ENCODE data around the gene DIO1. TPM values are rescaled to one million over a fixed set of nuclear protein-coding genes. Genes with fewer than 3 reads are reported as not detected.

DIO1 gene
- total RNA-seq, 4 donors from 2014 or later, result not detected

DNA sequence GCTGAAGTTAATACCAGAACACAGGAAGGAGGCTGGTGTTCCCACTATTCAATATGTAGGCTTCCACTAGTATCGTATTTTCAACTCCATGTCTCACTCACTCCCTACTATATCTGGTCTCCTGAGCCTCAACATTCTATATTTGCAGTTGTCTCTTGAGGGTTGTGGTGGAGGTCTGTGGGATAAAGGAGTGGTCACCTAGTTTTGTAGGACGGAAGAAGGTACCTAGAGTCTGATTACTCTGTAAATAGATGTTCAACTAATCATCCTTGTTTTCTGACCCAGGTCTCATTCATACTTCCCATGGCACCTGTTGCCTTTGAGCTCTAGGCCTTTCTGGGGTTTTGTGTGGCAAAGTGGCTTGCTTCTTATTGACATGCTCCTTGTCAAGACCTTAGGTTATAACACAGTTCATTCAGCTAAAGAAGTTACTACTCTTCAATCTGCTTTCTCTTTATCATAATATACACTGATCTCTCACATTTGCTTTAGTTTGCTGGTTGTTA is 33.4 kb downstream of the DIO1 start:
- Histone ChIP-seq H3K27ac (replicated peaks in 1 of 4) (no peak overlapping the region), H3K4me1 (no peaks in the 10 kb centered on the region), H3K36me3 (peaks cover 4 to 67% (median 23%) of the 10 kb centered on the region in 4 donors), H3K27me3 (no peaks in the 10 kb centered on the region), H3K9me3 (no peaks in the 10 kb centered on the region), H3K4me3 (no peak overlapping the region)
- WGBS, result 100% methylated on average over 2 of the region's 2 CpGs
- intact Hi-C loops (cut with DNase I), result no loop called here
- TF ChIP-seq POLR2AphosphoS5 (IDR thresholded peaks at IDR 0.05) (no peak), EP300 (IDR thresholded peaks at IDR 0.05) (no peak), POLR2A (IDR thresholded peaks at IDR 0.05; ENCODE audit: low read depth) (no peak)
- TF ChIP-seq, protein P1, sequence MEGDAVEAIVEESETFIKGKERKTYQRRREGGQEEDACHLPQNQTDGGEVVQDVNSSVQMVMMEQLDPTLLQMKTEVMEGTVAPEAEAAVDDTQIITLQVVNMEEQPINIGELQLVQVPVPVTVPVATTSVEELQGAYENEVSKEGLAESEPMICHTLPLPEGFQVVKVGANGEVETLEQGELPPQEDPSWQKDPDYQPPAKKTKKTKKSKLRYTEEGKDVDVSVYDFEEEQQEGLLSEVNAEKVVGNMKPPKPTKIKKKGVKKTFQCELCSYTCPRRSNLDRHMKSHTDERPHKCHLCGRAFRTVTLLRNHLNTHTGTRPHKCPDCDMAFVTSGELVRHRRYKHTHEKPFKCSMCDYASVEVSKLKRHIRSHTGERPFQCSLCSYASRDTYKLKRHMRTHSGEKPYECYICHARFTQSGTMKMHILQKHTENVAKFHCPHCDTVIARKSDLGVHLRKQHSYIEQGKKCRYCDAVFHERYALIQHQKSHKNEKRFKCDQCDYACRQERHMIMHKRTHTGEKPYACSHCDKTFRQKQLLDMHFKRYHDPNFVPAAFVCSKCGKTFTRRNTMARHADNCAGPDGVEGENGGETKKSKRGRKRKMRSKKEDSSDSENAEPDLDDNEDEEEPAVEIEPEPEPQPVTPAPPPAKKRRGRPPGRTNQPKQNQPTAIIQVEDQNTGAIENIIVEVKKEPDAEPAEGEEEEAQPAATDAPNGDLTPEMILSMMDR (IDR thresholded peaks at IDR 0.05), result no peak
- DNase-seq (ENCODE audit: extremely low spot score), result no peak

DNA sequence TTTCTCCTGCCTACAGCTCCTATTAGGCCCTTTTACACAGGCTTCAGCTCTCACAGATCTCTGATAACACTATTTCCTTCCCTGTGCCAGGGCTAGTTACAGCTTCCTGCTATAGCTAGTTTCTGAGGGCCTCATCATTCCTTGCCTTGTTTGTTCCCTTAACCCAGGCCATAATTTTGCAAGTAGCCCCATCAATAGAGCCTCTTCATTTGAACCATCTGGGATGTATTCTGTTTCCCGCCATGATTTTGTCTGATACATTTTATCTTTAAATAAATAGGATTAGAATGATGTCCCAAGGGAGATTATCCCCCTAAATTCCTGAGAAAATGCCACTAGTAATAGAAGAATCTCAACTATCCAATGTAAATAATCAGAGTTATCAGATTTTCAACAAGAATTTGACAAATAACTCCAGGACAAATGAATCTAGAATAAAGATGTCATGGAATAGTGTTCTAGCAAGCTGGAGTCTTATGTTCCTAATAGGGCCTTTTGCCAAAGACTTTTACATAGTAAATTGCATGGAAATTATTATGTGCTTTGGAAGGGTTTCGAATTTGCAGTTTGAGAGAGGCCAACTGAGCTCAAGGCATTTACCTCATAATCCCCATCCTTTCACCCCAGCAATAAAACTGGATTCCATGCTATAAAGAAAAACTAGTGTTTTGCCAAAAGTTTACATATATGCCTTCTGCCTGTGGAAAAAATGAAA is 35.4 kb downstream of the DIO1 start:
- WGBS, result 90% methylated on average over 2 of the region's 2 CpGs
- H3K9me3 ChIP-seq, result peaks cover 0 to 6% (median 0%) of the 10 kb centered on the region in 4 donors
- no peak overlapping the region for H3K4me3 ChIP-seq
- H3K27me3 ChIP-seq, result no peaks in the 10 kb centered on the region
- H3K27ac ChIP-seq (replicated peaks in 1 of 4), result no peak overlapping the region
- DNase-seq (ENCODE audit: extremely low spot score), result no peak
- intact Hi-C loops (cut with DNase I), result no loop called here
- no peak for TF ChIP-seq EP300 (IDR thresholded peaks at IDR 0.05)
- TF ChIP-seq POLR2AphosphoS5 (IDR thresholded peaks at IDR 0.05), result no peak
- TF ChIP-seq, protein P1 (IDR thresholded peaks at IDR 0.05), result no peak
- no peak for TF ChIP-seq POLR2A (IDR thresholded peaks at IDR 0.05; ENCODE audit: low read depth)
- H3K36me3 ChIP-seq, result peaks cover 0 to 48% (median 17%) of the 10 kb centered on the region in 4 donors
- H3K4me1 ChIP-seq, result no peaks in the 10 kb centered on the region

DNA sequence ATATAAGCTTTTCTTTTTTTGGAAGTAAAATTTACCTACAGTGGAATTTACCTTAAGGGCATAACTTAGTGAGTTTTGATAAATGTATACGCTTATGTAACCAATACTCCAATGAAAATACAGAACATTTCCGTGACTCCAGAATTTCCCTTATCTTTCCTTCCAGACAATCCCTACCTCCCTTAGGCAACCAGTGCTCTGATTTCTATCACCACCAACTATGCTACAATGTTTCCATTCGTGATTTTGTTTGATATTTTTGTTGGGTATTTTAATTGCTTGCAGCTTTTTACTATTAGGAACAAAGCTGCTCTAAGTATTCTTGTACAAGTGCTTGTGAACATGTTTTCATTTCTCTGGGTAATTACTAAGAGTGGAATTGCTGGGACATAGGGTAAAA is 36.9 kb downstream of the DIO1 start:
- no peak overlapping the region for H3K4me3 ChIP-seq
- no peaks in the 10 kb centered on the region for H3K4me1 ChIP-seq
- TF ChIP-seq POLR2AphosphoS5 (IDR thresholded peaks at IDR 0.05) (no peak), POLR2A (IDR thresholded peaks at IDR 0.05; ENCODE audit: low read depth) (no peak)
- intact Hi-C loops (cut with DNase I), result no loop called here
- H3K36me3 ChIP-seq, result peaks cover 0 to 39% (median 21%) of the 10 kb centered on the region in 4 donors
- DNase-seq (ENCODE audit: extremely low spot score), result no peak
- H3K27me3 ChIP-seq, result no peaks in the 10 kb centered on the region
- H3K27ac ChIP-seq (replicated peaks in 1 of 4), result no peak overlapping the region
- H3K9me3 ChIP-seq, result peaks cover 0 to 6% (median 0%) of the 10 kb centered on the region in 4 donors
- WGBS, result 93% methylated on average over 3 of the region's 3 CpGs

DNA sequence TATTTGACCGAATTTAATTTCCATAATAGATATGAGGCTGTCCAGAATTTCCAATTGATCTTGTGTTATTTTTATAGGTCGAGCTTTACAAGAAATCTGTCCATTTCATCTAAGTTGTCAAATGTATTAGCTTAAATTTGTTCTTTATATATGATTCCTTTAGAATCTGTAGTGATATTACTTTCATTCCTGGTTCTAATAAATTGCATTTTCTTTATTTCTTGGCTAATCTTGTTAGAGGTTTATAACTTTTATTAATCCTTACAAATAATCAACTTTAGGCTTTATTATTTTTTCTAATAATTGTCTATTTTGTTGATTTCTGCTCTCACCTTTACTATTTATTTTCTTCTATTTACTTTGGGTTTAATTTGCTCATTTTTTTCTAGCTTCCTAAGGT is 37.5 kb downstream of the DIO1 start:
- peaks cover 0 to 35% (median 21%) of the 10 kb centered on the region in 4 donors for H3K36me3 ChIP-seq
- H3K9me3 ChIP-seq, result peaks cover 0 to 6% (median 0%) of the 10 kb centered on the region in 4 donors
- no peaks in the 10 kb centered on the region for H3K27me3 ChIP-seq
- no peaks in the 10 kb centered on the region for H3K4me1 ChIP-seq
- DNase-seq (ENCODE audit: extremely low spot score), result no peak
- TF ChIP-seq EP300 (IDR thresholded peaks at IDR 0.05) (no peak), POLR2AphosphoS5 (IDR thresholded peaks at IDR 0.05) (no peak), POLR2A (IDR thresholded peaks at IDR 0.05; ENCODE audit: low read depth) (no peak)
- TF ChIP-seq, protein P1 (IDR thresholded peaks at IDR 0.05), result no peak
- intact Hi-C loops (cut with DNase I), result no loop called here
- H3K27ac ChIP-seq (replicated peaks in 1 of 4), result no peak overlapping the region
- no peak overlapping the region for H3K4me3 ChIP-seq
- WGBS, result 98% methylated on average over 2 of the region's 2 CpGs

DNA sequence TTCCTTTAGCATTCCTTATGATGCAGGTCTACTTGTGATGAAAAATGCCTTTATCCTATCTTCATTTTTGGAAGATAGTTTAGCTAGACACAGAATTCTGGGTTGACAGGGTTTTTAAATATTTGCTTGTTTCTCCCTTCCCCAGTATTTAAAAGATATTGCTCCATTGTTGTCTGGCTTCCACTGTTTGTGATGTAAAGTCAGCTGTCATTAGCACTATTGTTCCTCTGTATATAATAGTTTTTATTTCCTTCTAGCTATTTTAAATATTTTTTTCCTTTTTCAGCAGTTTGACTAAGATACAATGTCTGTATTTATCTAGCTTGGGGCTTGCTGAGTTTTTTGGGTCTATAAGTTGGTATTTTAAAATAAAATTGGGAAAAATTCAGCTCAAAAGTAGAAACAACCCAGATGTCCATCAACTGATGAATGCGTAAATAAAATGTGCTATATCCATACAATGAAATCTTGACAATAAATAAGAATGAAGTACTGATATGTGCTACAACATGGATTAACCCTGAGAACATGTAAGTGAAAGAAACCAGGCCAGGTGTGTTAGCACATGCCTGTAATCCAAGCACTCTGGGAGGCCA is 40.3 kb downstream of the DIO1 start:
- Histone ChIP-seq H3K36me3 (peaks cover 0 to 10% (median 4%) of the 10 kb centered on the region in 4 donors), H3K4me3 (no peak overlapping the region), H3K4me1 (peaks cover 0 to 8% (median 0%) of the 10 kb centered on the region in 4 donors), H3K9me3 (peaks cover 0 to 6% (median 0%) of the 10 kb centered on the region in 4 donors), H3K27ac (replicated peaks in 1 of 4) (no peak overlapping the region), H3K27me3 (no peaks in the 10 kb centered on the region)
- no peak for DNase-seq (ENCODE audit: extremely low spot score)
- intact Hi-C loops (cut with DNase I), result no loop called here
- no peak for TF ChIP-seq EP300 (IDR thresholded peaks at IDR 0.05)
- no peak for TF ChIP-seq POLR2AphosphoS5 (IDR thresholded peaks at IDR 0.05)
- TF ChIP-seq, protein P1 (IDR thresholded peaks at IDR 0.05), result no peak
- WGBS, result 97% methylated on average over 1 of the region's 1 CpG

Measured in esophagus muscularis mucosa (tissue), 4 donors.